Body of pancreas (tissue), 4 donors: ENCODE results near the gene HORMAD1. TPM values are rescaled to one million over a fixed set of nuclear protein-coding genes. Genes with fewer than 3 reads are reported as not detected.

Experiments used
- ATAC-seq: fragments of 150-250 bp; one replicate; pipeline ENCODE4 v1.9.1; 2016
- DNase-seq, 4 donors: peaks; one replicate each; pipeline ENCODE4 v3.0.0-alpha.2; 2019
- H3K27ac ChIP-seq, 4 donors: fragments of 200-600 bp; sonication (generic); 1 replicate in 3 of 4; 2 replicates in 1 of 4; pipeline versions ENCODE4 v1.5.1 to v1.6.1; 2016 to 2019; ENCODE audit warnings: mild to moderate bottlenecking in 1 of 4, mixed read lengths in 1 of 4, moderate library complexity in 1 of 4
- H3K27me3 ChIP-seq, 2 donors: fragments of 200-600 bp; sonication (generic); one replicate each; pipeline ENCODE4 v1.6.0; 2016; ENCODE audit warnings: mild to moderate bottlenecking in 1 of 2
- H3K36me3 ChIP-seq, 2 donors: fragments of 200-600 bp; sonication (generic); replicated peaks in 1 of 2; 2 replicates each; pipeline ENCODE4 v1.5.1; 2016; ENCODE audit warnings: low read depth in 2 of 2; ENCODE audit not compliant: insufficient read depth in 1 of 2
- H3K4me1 ChIP-seq: fragments of 200-600 bp; sonication (generic); one replicate; pipeline ENCODE4 v1.6.0; 2016
- H3K4me3 ChIP-seq, 2 donors: fragments of 200-600 bp; sonication (generic); 1 replicate in 1 of 2; 2 replicates in 1 of 2; pipeline ENCODE4 v1.5.1; 2016 to 2019
- H3K9me3 ChIP-seq, 3 donors: fragments of 200-600 bp; sonication (generic); 1 replicate in 2 of 3; 2 replicates in 1 of 3; pipeline ENCODE4 v1.5.1; 2016
- POLR2A ChIP-seq, 3 donors: fragments of 450-650 bp; IDR thresholded peaks; one replicate each; pipeline ENCODE4 v1.6.1; 2016; ENCODE audit warnings: antibody characterized with exemption in 3 of 3, mild to moderate bottlenecking in 2 of 3
- WGBS, 2 donors: methylation state at CpG; one replicate each; pipeline ENCODE4 v1.1.5; 2017; 5-methylcytosine and 5-hydroxymethylcytosine counted together
- intact Hi-C: fragments of 100-400 bp; cut with DNase I; formaldehyde crosslinking; loops from one replicate; pipeline ENCODE4 v1.15.1; 2023
- total RNA-seq, 2 donors: library from RNA; depleted of rRNA; stranded (reverse); fragments of >200 nt; gene quantifications; one replicate each; pipeline ENCODE4 v1.1.0, GENCODE V29; 2016
- TF ChIP-seq, protein P1 (sequence below), 7 experiments: fragments of 450-650 bp in 4 of 7; fragments of 200-600 bp in 3 of 7; sonication (generic) in 3 of 7; IDR thresholded peaks; one replicate each; pipeline ENCODE4 v1.5.1; 2016 to 2019; ENCODE audit warnings: antibody characterized with exemption in 7 of 7

Gene HORMAD1
- total RNA-seq, 2 donors from 2014 or later, result not detected

DNA sequence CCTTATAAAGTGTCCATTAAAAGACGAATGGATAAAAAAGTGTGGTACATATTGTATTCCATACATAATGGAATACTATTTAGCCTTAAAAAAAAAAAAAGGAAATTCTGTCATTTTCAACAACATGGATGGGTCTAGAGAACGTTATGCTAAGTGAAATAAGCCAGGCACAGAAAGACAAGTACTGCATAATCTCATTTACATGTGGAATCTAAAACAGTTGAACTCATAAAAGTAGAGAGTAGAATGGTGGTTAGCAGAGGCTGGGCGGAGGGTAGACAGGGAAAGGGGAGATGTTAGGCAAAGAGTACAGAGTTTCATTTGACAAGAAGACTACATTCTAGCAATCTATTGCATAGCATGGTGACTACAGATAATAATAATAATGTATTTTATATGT lies 42.3 kb upstream of the HORMAD1 start:
- no peak overlapping the region for H3K27ac ChIP-seq
- H3K27me3 ChIP-seq, result no peaks in the 10 kb centered on the region
- H3K4me1 ChIP-seq, result no peaks in the 10 kb centered on the region
- intact Hi-C loops, result no loop called here
- no peak for DNase-seq
- no peak for TF ChIP-seq POLR2A (IDR thresholded peaks at IDR 0.05)
- TF ChIP-seq, protein P1, sequence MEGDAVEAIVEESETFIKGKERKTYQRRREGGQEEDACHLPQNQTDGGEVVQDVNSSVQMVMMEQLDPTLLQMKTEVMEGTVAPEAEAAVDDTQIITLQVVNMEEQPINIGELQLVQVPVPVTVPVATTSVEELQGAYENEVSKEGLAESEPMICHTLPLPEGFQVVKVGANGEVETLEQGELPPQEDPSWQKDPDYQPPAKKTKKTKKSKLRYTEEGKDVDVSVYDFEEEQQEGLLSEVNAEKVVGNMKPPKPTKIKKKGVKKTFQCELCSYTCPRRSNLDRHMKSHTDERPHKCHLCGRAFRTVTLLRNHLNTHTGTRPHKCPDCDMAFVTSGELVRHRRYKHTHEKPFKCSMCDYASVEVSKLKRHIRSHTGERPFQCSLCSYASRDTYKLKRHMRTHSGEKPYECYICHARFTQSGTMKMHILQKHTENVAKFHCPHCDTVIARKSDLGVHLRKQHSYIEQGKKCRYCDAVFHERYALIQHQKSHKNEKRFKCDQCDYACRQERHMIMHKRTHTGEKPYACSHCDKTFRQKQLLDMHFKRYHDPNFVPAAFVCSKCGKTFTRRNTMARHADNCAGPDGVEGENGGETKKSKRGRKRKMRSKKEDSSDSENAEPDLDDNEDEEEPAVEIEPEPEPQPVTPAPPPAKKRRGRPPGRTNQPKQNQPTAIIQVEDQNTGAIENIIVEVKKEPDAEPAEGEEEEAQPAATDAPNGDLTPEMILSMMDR (IDR thresholded peaks at IDR 0.05), result no peak
- H3K4me3 ChIP-seq, result no peak overlapping the region
- no peak for ATAC-seq
- WGBS, 2 donors, result 73 to 80% methylated on average over 3 of the region's 3 CpGs
- H3K9me3 ChIP-seq, result no peaks in the 10 kb centered on the region
- no peaks in the 10 kb centered on the region for H3K36me3 ChIP-seq

DNA sequence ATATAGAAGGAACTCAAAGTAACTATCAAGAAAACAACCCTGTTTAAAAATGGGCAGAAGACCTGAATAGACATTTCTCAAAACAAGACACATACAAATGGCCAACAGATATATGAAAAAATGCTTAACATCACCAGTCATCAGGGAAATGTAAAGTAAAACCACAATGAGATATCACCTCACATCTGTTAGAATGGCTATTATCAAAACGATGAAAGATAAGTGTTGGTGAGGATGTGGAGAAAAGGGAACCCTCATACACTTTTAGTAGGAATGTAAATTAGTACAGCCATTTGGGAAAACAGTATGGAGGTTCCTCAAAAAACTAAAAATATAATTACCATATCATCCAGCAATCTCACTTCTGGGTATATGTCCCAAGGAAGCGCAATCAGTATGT lies 41.9 kb upstream of the HORMAD1 start:
- H3K27me3 ChIP-seq, result no peaks in the 10 kb centered on the region
- TF ChIP-seq, protein P1 (IDR thresholded peaks at IDR 0.05), result no peak
- H3K36me3 ChIP-seq, result no peaks in the 10 kb centered on the region
- ATAC-seq, result no peak
- intact Hi-C loops, result no loop called here
- no peaks in the 10 kb centered on the region for H3K4me1 ChIP-seq
- WGBS, 2 donors, result 77 to 89% methylated on average over 2 of the region's 2 CpGs
- no peak overlapping the region for H3K4me3 ChIP-seq
- no peak for DNase-seq
- no peaks in the 10 kb centered on the region for H3K9me3 ChIP-seq
- no peak overlapping the region for H3K27ac ChIP-seq

DNA sequence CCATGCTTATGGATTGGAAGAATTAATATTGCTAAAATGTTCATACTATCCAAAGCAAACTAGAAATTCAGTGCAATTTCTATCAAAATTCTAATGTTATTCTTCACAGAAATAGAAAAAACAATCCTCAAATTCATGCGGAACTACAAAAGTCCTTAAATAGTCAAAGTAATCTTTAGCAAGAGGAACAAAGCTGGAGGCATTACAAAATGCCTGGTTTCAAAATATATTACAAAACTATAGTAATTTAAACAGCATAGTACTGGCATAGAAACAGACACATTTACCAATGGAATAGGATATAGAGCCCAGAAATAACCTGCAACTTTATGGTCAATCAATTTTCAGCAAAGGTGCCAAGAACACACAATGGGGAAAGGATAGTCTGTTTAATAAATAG lies 41.1 kb upstream of the HORMAD1 start:
- DNase-seq (no peak), ATAC-seq (no peak)
- no peaks in the 10 kb centered on the region for H3K4me1 ChIP-seq
- intact Hi-C loops, result no loop called here
- no peaks in the 10 kb centered on the region for H3K27me3 ChIP-seq
- H3K9me3 ChIP-seq, result no peaks in the 10 kb centered on the region
- WGBS, 2 donors, result 89 to 91% methylated on average over 1 of the region's 1 CpG
- TF ChIP-seq POLR2A (IDR thresholded peaks at IDR 0.05), result no peak
- TF ChIP-seq, protein P1 (IDR thresholded peaks at IDR 0.05), result no peak
- no peaks in the 10 kb centered on the region for H3K36me3 ChIP-seq
- no peak overlapping the region for H3K4me3 ChIP-seq
- H3K27ac ChIP-seq, result no peak overlapping the region

DNA sequence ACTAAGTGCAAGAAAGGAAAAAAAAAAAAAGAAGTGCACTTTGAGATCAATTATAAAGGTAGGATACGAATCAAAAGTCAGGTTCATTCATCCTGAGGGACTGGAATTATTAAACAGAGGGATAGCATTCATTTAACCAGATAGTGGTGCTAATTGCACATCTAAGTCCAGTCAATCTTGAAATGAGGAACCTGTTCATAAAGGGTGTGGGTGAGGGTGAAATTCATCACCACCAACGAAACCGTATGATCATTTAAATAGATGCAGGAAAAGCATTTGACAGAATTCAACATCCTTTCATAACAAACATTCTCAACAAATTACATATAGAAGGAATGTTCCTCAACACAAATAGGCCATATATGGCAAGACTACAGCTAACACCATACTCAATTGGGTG lies 39.3 kb upstream of the HORMAD1 start:
- H3K4me3 ChIP-seq, result no peak overlapping the region
- peaks cover 0 to 2% of the 10 kb centered on the region in 2 donors for H3K36me3 ChIP-seq
- DNase-seq, result no peak
- TF ChIP-seq, protein P1 (IDR thresholded peaks at IDR 0.05), result no peak
- TF ChIP-seq POLR2A (IDR thresholded peaks at IDR 0.05), result no peak
- H3K27me3 ChIP-seq, result no peaks in the 10 kb centered on the region
- ATAC-seq, result no peak
- H3K4me1 ChIP-seq, result no peaks in the 10 kb centered on the region
- WGBS, 2 donors, result 68 to 83% methylated on average over 3 of the region's 3 CpGs
- no peaks in the 10 kb centered on the region for H3K9me3 ChIP-seq
- intact Hi-C loops, result no loop called here
- H3K27ac ChIP-seq, result no peak overlapping the region

DNA sequence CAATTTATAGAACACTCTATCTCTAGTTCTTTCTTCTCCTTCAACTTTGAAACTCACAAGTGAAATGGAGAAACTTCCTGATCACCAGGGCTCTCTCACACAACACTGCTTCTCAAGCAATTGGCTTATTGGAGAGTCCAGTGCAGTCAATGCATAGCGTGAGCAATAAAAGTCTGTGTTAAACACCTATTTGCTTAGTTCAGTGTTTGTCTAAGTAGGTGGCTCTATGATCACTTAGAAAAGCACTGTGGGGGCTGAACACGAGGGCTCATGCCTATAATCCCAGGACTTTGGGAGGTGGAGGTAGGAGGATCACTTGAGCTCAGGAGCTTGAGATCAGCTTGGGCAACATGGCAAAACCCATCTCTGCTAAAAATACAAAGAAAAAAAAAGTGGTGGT lies 32.7 kb upstream of the HORMAD1 start:
- peaks cover 0 to 2% of the 10 kb centered on the region in 2 donors for H3K36me3 ChIP-seq
- H3K4me1 ChIP-seq, result no peaks in the 10 kb centered on the region
- WGBS, 2 donors, result 81 to 93% methylated on average over 2 of the region's 2 CpGs
- intact Hi-C loops, result no loop called here
- DNase-seq, result no peak
- H3K4me3 ChIP-seq, result no peak overlapping the region
- TF ChIP-seq, protein P1 (IDR thresholded peaks at IDR 0.05), result no peak
- no peak for TF ChIP-seq POLR2A (IDR thresholded peaks at IDR 0.05)
- H3K9me3 ChIP-seq, result no peaks in the 10 kb centered on the region
- ATAC-seq, result no peak
- no peaks in the 10 kb centered on the region for H3K27me3 ChIP-seq
- no peak overlapping the region for H3K27ac ChIP-seq
